Right atrium auricular region (tissue), 2 donors: ENCODE data around the gene PLEKHG2. TPM values are rescaled to one million over a fixed set of nuclear protein-coding genes. Genes with fewer than 3 reads are reported as not detected.

Experiments
- DNase-seq: peaks from one replicate; pipeline ENCODE4 v3.0.0-alpha.2; 2019; ENCODE audit warnings: low spot score
- H3K27ac ChIP-seq, 2 donors: fragments of 200-600 bp; sonication (generic); 1 replicate in 1 of 2; 2 replicates in 1 of 2; pipeline ENCODE4 v1.5.1; 2016 to 2019
- H3K27me3 ChIP-seq, 2 donors: fragments of 200-600 bp; sonication (generic); one replicate each; pipeline versions ENCODE4 v1.5.1 to v1.6.0; 2017 to 2019
- H3K36me3 ChIP-seq: fragments of 200-600 bp; sonication (generic); one replicate; pipeline ENCODE4 v1.5.1; 2016
- H3K4me1 ChIP-seq, 2 donors: fragments of 200-600 bp; sonication (generic); one replicate each; pipeline versions ENCODE4 v1.5.1 to v1.6.0; 2017 to 2019
- H3K4me3 ChIP-seq, 2 donors: fragments of 200-600 bp; sonication (generic); 1 replicate in 1 of 2; 2 replicates in 1 of 2; pipeline ENCODE4 v1.5.1; 2017 to 2019; ENCODE audit warnings: mild to moderate bottlenecking in 1 of 2, moderate library complexity in 1 of 2
- H3K9me3 ChIP-seq, 2 donors: fragments of 200-600 bp; sonication (generic); one replicate each; pipeline ENCODE4 v1.5.1; 2019
- CTCF ChIP-seq, 2 donors: fragments of 200-600 bp; sonication (generic); IDR thresholded peaks; one replicate each; pipeline ENCODE4 v1.5.1; 2019; ENCODE audit warnings: antibody characterized with exemption in 2 of 2
- total RNA-seq, 2 donors: library from RNA; depleted of rRNA; stranded (reverse); fragments of >200 nt; gene quantifications; one replicate each; pipeline ENCODE4 v1.1.0, GENCODE V29; 2016

Gene PLEKHG2
- total RNA-seq = 10 to 100 TPM in 1 of 2 donors, 1 to 10 TPM in 1; 7.5 to 12.0 TPM

GRCh38 chr19:39412100-39412866, at the start of gene PLEKHG2:
Gene PLEKHG2 (plus strand): TSS chr19:39412669. CDS start chr19:39414087, 1,418 bp downstream.
- TF ChIP-seq CTCF (IDR thresholded peaks at IDR 0.05) = peak; percentile 84 to 90
- DNase-seq = peak; percentile 100
- peak within 1 kb of the TSS; percentile 99 to 100 for H3K27ac ChIP-seq
- H3K9me3 ChIP-seq = no peaks in the 10 kb centered on the region
- no peaks in the 10 kb centered on the region for H3K27me3 ChIP-seq
- peaks cover 28% of the 10 kb centered on the region for H3K36me3 ChIP-seq
- H3K4me1 ChIP-seq = peaks cover 0 to 42% of the 10 kb centered on the region in 2 donors
- H3K4me3 ChIP-seq = peak within 1 kb of the TSS; percentile 86 to 91

- Histone ChIP-seq H3K27me3 (no peaks in the 10 kb centered on the region), H3K36me3 (peaks cover 48% of the 10 kb centered on the region), H3K9me3 (no peaks in the 10 kb centered on the region), H3K27ac (peak overlapping the region; percentile 43 to 53), H3K4me3 (no peak overlapping the region), H3K4me1 (peaks cover 0 to 22% of the 10 kb centered on the region in 2 donors)
- DNase-seq = no peak
- TF ChIP-seq CTCF (IDR thresholded peaks at IDR 0.05) = no peak
These were observed 49.5 kb upstream of the PLEKHG2 start for GRCh38 chr19:39362682-39363657.

GRCh38 chr19:39363901-39364457, 48.5 kb upstream of the PLEKHG2 start:
- Histone ChIP-seq H3K36me3 (peaks cover 43% of the 10 kb centered on the region), H3K27ac (peak overlapping the region; percentile 20 to 53), H3K27me3 (no peaks in the 10 kb centered on the region), H3K9me3 (no peaks in the 10 kb centered on the region), H3K4me3 (no peak overlapping the region), H3K4me1 (peaks cover 0 to 22% of the 10 kb centered on the region in 2 donors)
- no peak for TF ChIP-seq CTCF (IDR thresholded peaks at IDR 0.05)
- DNase-seq = no peak

- no peak for TF ChIP-seq CTCF (IDR thresholded peaks at IDR 0.05)
- DNase-seq = no peak
- H3K36me3 ChIP-seq = peaks cover 43% of the 10 kb centered on the region
- H3K4me3 ChIP-seq = no peak overlapping the region
- H3K27me3 ChIP-seq = no peaks in the 10 kb centered on the region
- no peaks in the 10 kb centered on the region for H3K9me3 ChIP-seq
- no peak overlapping the region for H3K27ac ChIP-seq
- H3K4me1 ChIP-seq = peaks cover 0 to 22% of the 10 kb centered on the region in 2 donors
These were observed 46.9 kb upstream of the PLEKHG2 start for GRCh38 chr19:39365531-39365930.

- Histone ChIP-seq H3K27me3 (no peaks in the 10 kb centered on the region), H3K27ac (no peak overlapping the region), H3K4me1 (peaks cover 0 to 23% of the 10 kb centered on the region in 2 donors), H3K36me3 (peaks cover 38% of the 10 kb centered on the region), H3K4me3 (no peak overlapping the region), H3K9me3 (no peaks in the 10 kb centered on the region)
- no peak for DNase-seq
- no peak for TF ChIP-seq CTCF (IDR thresholded peaks at IDR 0.05)
These were observed 43.3 kb upstream of the PLEKHG2 start for GRCh38 chr19:39369200-39369599.
